NCI-H524 (cell line): ENCODE data around the gene NAA15.
"Not testable (repeated sequence)": the region's sequence is repeated elsewhere in the genome, so short reads cannot be mapped to it uniquely, and the experiment has no call there.

Experiments
- DNase-seq, 2 experiments: peaks; one replicate each; lab custom pipeline; 2025; lab: John Stamatoyannopoulos, UW

Gene NAA15

GRCh38 chr4:139361301-139361700 is 60.0 kb downstream of the NAA15 start:
- no peak for DNase-seq

- no peak for DNase-seq
Measured at GRCh38 chr4:139367421-139368090, 66.3 kb downstream of the NAA15 start.

GRCh38 chr4:139368998-139369397 is 67.7 kb downstream of the NAA15 start:
- DNase-seq, result no peak

DNA sequence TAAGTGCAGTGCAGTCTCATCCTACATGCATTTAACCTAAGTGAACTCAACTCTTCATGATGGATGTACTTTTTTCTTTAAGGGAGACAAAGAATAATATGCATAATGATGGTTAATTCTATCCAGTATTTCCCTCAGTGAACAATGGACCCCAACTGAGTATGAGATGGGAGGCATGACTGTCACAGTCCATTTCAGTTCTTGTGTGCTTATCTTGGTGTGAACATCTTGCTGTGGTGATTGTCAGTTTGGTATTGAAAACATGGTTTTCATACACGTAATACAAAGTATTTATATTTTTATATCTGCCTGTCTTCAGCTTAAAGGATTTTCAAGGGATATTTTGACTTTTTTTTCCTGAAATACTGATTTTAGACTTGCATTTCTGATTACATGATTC is 72.9 kb downstream of the NAA15 start:
- no peak for DNase-seq

- DNase-seq, result no peak
Measured at GRCh38 chr4:139386421-139386820, 85.1 kb downstream of the NAA15 start.

- DNase-seq, result no peak
Measured at GRCh38 chr4:139389102-139389501, 87.8 kb downstream of the NAA15 start.

DNA sequence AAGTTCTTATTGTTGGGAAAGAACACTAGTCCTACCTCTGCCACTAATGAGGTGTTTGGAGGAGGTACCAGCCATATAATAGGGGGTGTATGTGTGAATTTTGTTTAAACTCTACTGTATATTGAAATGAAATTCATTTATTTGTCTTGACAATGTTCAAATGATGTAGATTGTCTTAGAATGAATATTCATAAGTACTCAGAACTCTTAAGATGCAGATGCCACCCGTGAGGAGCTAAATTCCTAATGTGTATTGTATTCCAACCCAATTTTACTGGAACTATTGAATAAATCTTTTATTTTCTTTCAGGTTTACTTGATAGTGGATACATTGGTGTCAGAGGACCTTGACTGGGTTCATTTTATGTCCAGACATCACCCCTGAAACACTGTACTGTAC is 88.7 kb downstream of the NAA15 start:
- no peak for DNase-seq

GRCh38 chr4:139391731-139392130 is 90.4 kb downstream of the NAA15 start:
- no peak for DNase-seq

DNA sequence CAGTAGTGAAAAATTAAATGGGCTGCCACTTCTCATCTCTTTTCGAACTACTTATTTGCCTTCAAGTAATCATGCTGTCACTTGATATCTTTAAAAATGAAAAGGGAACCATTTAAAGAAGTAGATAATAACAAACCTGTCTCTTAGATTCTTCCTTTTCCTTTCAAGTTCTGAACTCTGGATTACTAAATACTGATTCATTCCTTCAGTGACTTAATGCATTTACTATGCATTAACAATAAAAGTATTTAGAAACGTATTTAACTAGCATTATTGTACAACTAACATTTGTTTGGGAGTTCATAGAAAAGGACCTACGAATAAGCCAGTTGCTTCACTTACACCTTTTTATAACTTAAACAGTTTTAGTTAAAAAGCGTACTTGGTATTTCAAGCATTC is 91.5 kb downstream of the NAA15 start:
- DNase-seq, result no peak

DNA sequence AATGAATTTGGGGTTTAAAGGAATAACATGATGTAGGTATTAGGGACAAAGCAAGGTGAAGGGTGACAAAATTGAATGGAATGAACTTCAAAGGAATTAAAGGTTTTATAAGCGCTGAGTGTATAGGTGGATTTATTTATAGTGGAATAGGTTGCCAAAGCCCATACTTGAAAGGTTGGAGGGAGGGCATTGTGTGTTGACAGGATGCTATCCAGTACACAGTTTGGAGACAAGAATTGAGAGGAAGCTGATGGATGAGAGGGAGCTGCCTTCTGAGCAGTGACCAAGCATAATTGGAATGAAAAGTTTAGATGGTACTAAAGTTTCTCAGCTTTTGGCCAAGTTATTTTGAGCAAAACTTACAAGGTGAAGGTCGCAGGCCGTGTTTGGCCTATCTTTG is 100.1 kb downstream of the NAA15 start:
- DNase-seq, result no peak

DNA sequence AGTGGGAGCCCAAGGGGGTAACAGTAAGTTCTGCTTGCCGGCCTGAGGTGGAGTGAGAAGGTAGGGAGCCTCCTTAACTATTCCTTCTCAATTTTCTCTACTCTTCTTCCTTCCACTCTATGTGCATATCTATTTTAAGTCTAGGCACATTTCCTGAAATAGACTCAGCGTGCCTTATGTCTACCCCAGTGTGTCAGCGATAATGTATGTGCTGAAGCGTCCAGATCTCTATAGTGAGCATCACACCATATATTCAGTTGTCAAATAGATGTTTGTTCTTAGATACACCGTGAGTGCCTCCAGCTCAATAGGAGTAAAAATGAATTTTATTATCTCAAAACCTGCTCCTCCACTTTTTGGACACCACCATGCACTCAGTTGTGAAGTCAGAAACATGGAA is 101.1 kb downstream of the NAA15 start:
- DNase-seq, result no peak

DNA sequence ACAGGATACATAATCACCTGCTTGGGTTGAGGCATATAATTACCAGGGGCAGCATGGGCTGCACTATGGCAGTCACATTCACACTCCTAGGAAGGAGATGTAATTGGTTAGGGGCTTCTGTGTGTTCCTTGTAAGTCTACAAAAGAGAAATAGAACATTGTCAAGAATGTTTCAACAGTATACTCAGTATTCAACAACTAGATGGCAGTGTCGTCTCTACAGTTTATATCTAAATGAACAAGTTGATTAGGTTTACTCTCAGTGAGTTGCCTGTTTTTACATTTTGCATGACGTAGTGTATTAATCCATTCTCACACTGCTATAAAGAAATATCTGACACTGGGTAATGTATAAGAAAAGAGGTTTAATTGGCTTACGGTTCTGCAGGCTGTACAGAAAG is 102.2 kb downstream of the NAA15 start:
- peak in 1 of 2 experiments; percentile 10 for DNase-seq

DNA sequence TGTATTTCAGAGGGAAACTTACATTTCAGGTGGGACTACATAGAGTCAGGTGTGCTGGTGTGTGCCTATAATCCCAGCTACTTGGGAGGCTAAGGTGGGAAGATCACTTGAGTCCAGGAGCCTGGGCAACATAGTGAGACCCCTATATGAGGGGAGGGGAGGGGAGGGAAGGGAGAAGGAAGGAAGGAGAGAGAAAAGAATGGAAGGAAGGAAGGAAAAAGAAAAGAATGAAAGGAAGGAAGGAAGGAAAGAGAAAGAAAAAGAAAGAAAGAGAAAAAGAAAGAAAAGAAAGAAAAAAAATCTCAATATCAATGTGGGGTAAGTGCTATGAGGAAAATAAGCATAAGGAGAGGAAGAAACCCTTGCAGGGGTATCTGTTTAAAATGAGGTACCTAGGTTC is 109.0 kb downstream of the NAA15 start:
- DNase-seq, result no peak

- DNase-seq, result not testable (repeated sequence)
Measured at GRCh38 chr4:139414671-139415210, 113.4 kb downstream of the NAA15 start.

GRCh38 chr4:139416073-139416673 is 114.9 kb downstream of the NAA15 start:
- peak in 1 of 2 experiments; percentile 35 for DNase-seq

DNA sequence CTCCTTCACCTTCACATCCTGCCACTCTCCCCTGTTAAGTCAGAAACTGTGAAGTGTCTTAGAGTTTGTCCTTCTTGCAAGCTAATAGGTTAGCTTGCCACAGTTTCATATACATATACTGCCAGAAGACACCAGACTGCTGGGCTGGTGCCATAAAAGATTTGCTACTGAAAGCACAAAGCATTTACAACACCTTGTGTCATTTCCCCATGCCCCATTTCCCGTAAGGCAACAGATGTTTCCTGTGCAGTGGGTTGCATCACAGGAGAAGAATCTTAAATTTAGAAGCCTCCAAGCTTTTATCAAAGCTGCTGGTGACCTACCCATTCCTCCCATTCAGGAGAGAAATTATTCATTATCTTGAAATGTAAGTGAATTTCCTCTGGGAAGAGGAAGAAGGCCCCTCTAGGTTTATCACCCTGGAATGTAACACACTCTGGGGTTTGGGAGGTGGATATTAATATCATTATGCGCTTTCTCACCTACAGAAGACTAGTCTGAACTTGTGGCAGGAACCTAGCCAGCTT is 118.1 kb downstream of the NAA15 start:
- peak; percentile 8 to 53 for DNase-seq

DNA sequence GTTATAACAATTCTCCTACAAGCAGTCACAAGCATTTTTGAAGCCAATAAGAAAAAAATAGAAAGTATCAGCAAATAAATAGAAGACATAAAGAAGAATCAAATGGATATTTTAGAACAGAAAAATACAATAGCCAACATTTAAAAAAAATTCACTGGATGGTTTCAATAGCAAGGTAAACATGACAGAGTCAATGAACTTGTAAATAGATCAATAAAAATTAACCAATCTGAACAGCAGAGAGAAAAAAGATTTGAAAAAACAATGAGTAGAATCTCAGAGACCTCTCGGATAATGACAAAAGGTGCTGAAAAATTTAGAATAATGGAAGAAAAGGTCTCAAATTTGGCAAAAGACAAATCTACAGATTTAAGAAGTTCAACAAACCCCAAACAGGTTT is 119.3 kb downstream of the NAA15 start:
- no peak for DNase-seq

DNA sequence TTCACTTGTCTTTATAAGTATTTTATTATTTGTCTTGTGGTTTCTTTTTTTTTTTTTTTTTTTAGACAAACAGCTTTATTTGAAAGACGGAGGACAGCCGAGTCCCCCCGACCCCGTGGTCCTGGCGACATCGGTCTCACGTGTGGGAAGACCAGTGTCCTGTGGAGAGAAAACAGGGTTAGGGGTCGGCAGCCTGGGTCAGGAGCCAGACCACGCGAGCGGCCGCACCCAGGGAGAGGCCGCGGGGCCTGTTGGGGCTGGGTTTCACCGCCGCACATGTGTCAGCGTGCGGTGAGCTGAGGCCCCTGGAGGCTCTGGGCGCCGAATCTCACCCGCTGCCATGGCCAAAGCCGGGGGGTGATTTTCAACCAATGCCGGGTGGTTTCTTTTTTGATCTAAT is 134.8 kb downstream of the NAA15 start:
- no peak for DNase-seq

- no peak for DNase-seq
Measured at GRCh38 chr4:139438141-139438540, 136.8 kb downstream of the NAA15 start.

DNA sequence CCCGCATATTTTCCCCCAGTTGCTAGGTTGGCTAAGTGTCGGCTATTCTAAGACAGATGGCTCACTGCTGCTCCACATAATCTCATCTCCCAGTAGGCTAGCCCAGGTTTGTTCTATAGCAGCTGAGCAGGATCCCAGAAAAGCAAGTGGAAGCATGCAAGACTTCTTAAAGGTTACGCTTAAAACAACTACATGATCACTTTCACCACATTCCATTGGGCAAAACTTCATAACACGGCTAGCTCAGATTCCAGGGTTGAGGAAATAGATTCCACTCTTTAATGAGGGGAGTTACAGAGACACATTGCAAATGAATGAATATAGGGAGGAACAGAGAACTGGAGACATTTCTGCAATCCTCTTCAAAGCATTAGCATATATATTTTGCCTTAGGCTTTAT is 139.7 kb downstream of the NAA15 start:
- DNase-seq, result no peak

DNA sequence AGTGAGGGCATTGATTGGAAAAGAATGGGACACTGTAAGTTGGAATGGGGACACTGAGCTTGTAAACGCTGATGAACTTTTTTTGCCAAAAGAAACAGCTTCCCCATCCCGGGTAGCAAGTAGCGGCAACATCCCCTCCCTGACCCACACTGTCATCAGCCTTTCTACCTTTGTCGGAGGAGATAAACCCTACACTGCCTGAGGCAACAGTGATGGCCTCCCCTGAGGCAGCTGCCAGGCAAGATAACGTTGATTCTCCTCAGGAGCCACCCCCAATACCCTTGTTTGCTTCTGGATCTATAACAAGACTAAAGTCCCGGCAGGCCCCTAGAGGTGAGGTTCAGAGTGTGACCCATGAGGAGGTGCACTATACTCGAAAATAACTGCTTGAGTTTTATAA is 142.4 kb downstream of the NAA15 start:
- no peak for DNase-seq

- DNase-seq, result not testable (repeated sequence)
Measured at GRCh38 chr4:139444881-139445280, 143.6 kb downstream of the NAA15 start.

DNA sequence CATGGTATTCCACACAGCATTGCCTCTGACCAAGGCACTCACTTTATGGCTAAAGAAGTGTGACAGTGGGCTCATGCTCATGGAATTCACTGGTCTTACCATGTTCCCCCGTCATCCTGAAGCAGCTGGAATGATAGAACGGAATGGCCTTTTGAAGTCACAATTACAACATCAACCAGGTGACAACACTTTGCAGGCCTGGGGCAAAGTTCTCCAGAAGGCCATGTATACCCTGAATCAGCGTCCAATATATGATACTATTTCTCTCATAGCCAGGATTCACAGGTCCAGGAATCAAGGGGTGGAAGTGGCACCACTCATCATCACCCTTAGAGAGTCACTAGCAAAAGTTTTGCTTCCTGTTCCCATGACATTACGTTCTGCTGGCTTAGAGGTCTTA is 145.8 kb downstream of the NAA15 start:
- not testable (repeated sequence) for DNase-seq

- no peak for DNase-seq
Measured at GRCh38 chr4:139450586-139450985, 149.3 kb downstream of the NAA15 start.
